CD4-positive, alpha-beta T cell treated with Interferon gamma for 1 hour (primary cell): ENCODE measurements around the gene HOMER1.

Experiments
- DNase-seq: peaks from one replicate; pipeline ENCODE4 v3.0.0-alpha.2; 2020

Gene HOMER1

DNA sequence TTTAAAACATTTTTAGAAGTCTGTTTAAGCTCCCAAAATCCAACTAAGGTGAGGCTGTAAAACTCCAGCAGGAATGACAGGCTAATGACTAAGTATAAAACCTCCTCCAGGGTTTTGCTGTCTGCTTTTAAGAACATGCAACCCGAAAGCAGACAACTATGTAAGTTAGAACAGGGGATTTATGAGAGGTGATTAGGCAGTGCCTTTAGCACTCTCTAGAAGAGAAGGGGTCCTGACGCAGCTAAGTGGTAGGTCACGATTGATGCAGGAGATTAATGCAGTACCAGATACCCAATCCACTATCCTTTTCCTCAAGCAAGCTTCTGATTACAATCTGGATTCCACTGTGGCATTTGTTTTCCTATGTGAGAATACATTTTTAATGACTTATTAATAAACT is 25.9 kb downstream of the HOMER1 start:
- no peak for DNase-seq

DNA sequence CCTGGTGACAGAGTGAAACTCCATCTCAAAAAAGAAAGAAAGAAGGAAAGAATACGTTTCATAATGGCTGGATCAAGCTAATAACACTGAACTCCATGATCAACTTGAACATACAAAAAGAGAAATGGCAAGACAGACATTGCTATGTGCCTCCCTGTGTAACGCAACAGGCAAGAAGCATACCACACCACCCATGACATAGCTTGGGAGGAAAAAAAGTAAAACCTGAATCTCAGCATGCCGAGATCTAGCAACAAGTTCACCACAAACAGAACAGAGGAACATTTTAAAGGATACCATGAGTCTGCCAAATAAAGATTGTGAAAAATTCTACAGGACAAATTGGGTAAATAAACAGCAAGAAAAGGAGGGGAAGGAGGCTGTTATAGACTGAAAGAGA is 26.7 kb downstream of the HOMER1 start:
- no peak for DNase-seq

- no peak for DNase-seq
Observed at GRCh38 chr5:79486116-79486515, 27.8 kb downstream of the HOMER1 start.

DNA sequence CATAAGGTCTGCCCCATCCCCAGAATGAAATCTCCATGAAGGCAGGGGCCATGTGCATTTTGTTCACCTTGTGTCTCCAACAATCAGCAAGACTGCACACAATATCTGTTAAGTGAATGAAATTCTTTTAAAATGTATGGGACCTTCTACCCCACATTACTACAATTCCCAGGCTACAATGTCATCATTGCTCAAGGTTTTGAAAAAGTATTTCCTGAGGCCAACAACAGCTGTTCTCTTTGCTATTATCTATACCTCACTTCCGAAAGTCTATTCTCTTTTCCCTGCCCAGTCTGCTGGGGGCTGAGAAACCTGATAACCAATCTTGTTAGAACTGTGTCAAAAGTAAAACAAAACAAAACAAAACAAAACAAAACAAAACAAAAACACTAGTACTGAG is 29.2 kb downstream of the HOMER1 start:
- DNase-seq: no peak

GRCh38 chr5:79481574-79481973 is 32.4 kb downstream of the HOMER1 start:
- no peak for DNase-seq

GRCh38 chr5:79480991-79481390 is 32.9 kb downstream of the HOMER1 start:
- no peak for DNase-seq

DNA sequence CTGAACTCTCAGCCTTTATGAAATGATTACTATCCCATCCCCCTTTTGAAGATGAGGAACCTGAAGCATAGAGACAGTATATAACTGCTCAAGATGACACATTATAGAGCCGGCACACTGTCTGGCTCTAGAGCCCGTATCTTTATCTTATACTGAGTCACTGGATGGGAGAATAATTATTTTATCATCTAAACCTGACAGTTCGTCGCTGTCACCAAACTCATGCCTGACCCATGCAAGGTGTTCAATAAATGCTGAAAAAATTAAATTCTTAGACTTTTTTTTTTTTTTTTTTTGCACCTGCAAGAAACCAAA is 38.8 kb downstream of the HOMER1 start:
- no peak for DNase-seq

DNA sequence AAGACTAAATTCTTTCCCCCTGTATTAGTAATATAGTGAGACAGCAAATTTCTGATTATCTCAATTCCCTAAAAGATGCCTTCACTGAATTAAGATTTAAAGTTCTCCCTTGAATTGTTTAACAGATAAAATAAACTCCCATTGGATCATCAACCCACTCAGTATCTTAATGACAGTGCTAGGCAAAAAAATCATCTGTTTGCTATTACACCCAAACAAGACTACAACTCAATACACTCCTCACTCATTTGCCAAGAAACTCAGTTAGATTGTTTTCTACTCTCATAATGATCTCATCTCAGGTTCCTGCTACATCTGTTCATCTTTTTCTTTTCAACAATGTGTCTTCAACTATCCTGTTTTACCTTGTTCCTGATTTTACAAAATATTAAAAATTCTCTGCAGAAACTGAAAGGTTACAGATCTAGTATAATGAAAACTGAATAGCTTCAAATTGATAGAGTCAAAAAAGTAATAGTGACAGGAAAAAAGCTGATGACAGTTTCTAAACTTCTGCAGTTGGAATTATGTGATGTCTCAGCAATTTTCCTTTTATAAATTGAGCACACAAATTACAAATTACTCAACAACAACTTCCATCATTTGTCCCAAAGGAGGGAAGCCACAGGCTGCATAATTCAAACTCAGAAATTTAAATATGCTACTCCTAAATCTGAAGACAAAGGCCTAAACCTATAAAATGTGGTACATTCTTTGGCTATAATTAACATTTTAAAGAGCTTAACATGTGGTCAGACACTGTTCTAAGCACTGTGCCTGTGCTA is 39.4 kb downstream of the HOMER1 start:
- DNase-seq: no peak

- DNase-seq: no peak
Observed at GRCh38 chr5:79471556-79471955, 42.4 kb downstream of the HOMER1 start.

DNA sequence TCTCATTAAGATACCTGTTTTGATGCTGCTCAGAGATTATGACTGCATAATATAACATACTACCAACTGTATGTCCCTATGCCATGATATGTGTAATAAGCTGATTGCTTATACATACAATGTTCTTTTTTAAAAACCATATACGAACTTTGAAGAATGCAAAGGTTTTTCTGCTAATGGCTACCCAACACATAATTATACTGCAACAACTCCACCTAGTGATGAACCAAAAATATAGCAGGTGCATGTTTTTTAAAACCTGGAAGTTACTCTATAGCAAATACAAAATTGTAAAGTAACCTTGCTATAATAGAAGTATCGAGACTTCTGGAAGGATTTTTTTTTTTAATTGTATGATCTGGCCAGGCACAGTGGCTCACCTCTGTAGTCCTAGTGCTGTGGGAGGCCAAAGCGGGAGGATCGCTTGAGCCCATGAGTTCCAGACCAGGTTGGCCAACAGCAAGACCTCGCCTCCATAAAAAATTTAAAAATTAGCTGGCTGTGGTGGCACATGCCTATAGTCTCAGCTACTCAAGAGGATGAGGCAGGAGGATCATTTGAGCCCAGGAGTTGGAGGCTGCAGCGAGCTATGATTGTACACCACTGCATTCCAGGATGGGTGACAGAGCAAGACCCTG is 49.1 kb downstream of the HOMER1 start:
- no peak for DNase-seq

DNA sequence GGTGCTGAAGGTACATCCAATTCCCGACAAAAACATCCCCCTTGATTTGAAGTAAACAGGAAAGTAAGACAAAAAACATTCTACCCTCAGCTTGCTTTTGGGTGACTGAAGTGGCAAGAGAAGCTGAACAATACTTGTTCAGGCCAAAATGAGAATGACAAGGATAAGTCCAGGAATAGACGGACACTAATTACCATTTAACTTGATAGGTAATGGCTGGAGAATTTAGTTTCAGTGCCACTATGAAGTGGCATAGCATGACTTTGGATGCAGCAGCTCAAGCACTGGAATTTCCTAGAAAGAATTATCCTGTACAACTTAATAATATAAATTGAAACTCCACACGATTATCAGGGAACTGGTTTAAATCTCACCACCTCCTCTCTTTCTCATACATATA is 49.7 kb downstream of the HOMER1 start:
- no peak for DNase-seq

- no peak for DNase-seq
Observed at GRCh38 chr5:79459626-79460025, 54.3 kb downstream of the HOMER1 start.

DNA sequence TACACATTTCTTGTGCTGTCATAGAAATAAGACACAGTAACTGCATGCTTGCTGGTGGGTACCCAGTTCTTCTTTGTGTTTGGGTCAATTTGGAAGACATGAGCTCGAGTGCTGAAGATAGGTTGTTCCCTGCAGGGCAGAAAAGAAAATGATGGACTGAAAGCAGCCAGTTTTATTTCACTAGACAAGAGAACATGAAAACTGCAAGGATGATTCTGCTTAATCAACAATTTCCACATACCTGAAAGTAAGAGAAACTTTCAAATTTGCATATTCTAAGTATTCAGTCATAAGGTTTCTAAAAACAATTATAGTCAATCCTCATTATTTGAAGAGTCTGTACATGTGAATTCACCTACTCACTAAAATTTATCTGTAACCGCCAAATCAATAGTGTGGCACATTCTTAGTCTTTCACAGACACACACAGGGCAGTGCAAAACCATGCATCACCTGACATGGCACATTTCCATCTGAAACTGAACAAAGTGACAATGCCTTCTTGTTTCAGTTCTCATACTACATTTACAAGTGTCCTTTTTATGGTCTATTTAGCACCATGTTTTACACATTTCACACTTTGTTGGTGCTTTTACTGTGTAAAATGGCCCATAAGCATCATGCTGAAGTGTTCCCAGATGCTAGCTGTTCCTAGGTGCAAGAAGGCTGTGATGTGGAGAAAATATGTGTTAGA is 56.9 kb downstream of the HOMER1 start:
- DNase-seq: no peak

DNA sequence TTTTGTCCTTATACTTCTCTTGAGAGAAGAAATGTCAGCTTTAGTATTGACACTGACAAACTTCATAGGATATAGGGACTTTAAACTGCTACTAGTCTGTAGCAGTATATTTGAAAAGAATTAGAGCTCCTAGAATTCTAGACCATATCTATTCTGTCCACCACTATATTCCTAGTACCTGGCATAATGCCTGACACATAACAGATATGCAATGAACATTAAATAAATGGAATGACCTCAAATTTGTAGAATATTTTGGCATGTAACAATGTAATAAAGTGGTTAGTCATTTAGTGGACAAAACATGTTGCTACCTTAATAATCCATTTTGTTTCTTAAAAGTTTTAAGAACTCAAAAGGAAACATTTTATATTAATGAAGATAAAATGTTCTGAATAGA is 57.5 kb downstream of the HOMER1 start:
- no peak for DNase-seq

- DNase-seq: no peak
Observed at GRCh38 chr5:79454043-79454442, 59.9 kb downstream of the HOMER1 start.

GRCh38 chr5:79448336-79448735 is 65.6 kb downstream of the HOMER1 start:
- DNase-seq: no peak

GRCh38 chr5:79436821-79437220 is 77.1 kb downstream of the HOMER1 start:
- no peak for DNase-seq

DNA sequence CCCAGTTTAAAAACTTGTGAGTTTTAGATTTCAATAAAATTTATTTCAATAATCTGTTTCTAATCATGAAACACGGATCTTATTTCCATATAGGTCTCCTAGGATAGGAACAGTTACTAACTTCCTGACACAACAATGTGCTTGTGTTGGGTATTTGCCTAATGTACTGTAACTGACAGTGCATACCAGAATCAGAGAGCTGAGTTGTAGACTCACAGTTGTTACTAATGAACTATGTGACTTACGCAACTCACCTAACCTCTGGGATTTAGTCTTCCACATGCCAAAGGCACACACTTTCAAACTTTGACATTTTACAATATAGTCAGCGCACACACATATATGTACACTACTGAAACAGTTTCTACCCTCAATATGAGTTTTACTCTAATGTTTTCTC is 77.7 kb downstream of the HOMER1 start:
- DNase-seq: no peak

DNA sequence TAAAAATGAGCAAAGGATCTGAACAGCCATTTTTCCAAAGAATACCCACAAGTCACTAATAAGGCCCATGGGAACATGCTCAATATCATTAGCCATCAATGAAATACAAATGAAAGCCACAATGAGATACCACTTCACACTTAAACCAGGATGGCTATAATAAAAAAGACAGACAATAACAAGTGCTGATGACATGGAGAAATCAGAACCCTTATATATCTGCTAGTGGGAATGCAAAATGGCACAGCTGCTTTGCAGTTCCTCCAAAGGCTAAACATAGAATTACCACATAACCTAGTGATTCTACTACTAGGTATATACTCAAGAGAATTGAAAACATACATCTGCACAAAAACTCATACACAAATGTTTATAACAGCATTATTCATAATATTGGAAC is 83.7 kb downstream of the HOMER1 start:
- no peak for DNase-seq

DNA sequence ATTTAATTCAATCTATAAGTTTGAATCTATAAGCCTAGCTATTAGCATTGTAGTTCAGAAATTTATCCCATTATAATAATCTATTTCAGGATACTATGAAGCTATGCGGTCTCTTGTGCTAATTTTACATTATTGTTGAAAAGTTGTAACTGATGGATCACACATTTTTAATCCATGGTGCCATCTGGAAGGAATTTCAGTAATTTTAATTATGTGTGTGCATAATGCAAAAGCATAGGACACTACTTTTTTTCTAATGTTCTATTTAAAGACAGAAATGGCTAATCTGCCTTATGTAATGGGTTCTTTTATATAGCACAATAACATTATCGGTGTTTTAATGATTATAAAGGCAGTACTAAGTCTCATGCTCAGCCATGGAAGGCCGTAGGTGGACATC is 90.6 kb downstream of the HOMER1 start:
- DNase-seq: no peak

GRCh38 chr5:79420248-79420647 is 93.7 kb downstream of the HOMER1 start:
- no peak for DNase-seq

DNA sequence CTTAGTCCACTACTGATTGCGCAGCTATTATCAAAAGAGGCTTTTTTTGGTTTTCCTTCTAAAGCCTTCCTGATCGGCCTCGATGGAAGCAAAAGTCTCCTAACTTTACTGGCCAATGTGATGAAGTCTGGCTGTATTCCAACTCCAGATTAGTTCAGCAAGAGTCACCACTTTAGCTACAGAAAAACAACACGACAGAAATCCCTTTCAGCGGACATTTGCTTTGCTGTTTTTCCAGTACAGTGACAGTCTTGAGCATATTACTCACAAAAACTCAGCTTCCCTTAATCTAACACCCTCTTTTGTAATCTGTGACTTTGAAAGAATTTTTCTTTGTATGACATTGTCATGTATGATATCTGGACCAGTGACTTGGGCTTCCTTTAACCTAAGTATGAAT is 95.7 kb downstream of the HOMER1 start:
- no peak for DNase-seq

GRCh38 chr5:79417495-79417894 is 96.4 kb downstream of the HOMER1 start:
- DNase-seq: no peak

DNA sequence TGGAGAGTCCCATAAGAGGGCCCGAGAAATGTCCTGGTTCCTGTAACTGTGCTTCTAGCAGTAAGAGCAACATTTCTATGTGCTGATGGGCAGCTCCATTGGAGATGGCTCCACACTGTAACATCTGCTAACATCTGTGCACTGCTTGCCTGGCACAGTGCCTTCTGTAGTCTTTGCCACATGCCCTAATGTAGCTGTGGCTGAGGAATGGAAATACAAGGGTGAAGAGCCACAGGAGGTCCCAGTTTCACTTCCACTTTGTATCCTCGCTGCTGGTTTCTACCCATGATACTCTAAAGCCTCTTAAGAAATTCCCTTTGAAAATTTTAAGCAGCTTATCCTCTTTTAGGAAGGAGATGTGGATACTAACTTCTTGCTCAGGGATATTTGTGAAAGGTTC is 97.4 kb downstream of the HOMER1 start:
- DNase-seq: no peak

- DNase-seq: no peak
Observed at GRCh38 chr5:79413112-79413511, 100.8 kb downstream of the HOMER1 start.
